Uterus (tissue), 2 donors: ENCODE data around the gene PCED1B.

Experiments
- POLR2A ChIP-seq, 2 donors: fragments of 450-650 bp; IDR thresholded peaks; one replicate each; pipeline ENCODE4 v1.6.1; 2016; ENCODE audit warnings: antibody characterized with exemption in 2 of 2, mild to moderate bottlenecking in 1 of 2, moderate library complexity in 1 of 2
- TF ChIP-seq, protein P1 (sequence below), 4 experiments: fragments of 200-600 bp in 2 of 4; fragments of 450-650 bp in 2 of 4; sonication (generic) in 2 of 4; IDR thresholded peaks; one replicate each; pipeline ENCODE4 v1.5.1; 2016 to 2019; ENCODE audit warnings: antibody characterized with exemption in 4 of 4, mild to moderate bottlenecking in 2 of 4, moderate library complexity in 1 of 4

DNA sequence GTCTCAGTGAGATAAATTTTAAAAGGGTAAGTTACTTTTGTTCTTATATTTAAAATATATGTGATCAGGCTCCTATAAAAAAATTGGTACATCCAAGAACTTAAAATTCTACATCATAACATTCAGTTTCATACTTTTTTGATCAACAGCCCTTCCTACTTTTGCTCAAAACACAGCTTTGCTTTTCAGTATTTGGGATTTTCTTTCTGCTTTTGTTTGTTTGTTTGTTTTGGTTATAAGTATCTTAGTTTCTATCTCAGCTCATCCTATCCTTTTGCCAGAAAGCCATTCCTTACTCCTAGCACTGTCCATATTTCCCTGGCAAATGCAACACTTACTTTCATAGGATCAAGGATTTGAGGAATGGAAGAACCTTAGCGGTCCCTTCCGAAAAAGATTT lies 4.7 kb upstream of the PCED1B start:
- TF ChIP-seq POLR2A (IDR thresholded peaks at IDR 0.05) = no peak
- TF ChIP-seq, protein P1, sequence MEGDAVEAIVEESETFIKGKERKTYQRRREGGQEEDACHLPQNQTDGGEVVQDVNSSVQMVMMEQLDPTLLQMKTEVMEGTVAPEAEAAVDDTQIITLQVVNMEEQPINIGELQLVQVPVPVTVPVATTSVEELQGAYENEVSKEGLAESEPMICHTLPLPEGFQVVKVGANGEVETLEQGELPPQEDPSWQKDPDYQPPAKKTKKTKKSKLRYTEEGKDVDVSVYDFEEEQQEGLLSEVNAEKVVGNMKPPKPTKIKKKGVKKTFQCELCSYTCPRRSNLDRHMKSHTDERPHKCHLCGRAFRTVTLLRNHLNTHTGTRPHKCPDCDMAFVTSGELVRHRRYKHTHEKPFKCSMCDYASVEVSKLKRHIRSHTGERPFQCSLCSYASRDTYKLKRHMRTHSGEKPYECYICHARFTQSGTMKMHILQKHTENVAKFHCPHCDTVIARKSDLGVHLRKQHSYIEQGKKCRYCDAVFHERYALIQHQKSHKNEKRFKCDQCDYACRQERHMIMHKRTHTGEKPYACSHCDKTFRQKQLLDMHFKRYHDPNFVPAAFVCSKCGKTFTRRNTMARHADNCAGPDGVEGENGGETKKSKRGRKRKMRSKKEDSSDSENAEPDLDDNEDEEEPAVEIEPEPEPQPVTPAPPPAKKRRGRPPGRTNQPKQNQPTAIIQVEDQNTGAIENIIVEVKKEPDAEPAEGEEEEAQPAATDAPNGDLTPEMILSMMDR (IDR thresholded peaks at IDR 0.05) = no peak
